ENCODE results near the gene GALNT9.

DNA sequence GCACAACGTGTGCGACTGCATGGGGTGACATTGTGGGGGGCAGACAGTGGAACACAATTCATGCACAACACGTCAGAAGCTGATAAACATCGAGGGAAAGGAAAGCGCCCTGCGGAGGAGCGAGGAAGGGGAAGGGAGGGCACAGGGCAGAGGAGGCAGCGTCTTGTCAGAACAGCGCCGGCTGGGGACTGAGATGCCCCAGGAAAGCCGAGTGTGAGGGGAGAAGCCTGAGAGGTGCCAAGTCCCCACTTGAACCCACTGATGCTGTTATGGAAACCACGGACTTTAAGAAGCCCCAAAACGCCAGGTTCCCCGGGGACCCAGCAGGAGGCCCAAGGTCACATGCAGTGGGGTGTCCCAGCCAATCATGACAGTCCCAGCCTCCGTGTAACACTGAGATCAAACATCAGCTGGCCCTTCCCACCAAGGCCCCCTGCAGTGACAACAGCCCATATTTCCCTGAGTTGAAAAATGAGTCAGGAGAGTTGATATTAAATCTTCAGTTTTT is 70.0 kb downstream of the GALNT9 start:
- TF ChIP-seq, protein P1, sequence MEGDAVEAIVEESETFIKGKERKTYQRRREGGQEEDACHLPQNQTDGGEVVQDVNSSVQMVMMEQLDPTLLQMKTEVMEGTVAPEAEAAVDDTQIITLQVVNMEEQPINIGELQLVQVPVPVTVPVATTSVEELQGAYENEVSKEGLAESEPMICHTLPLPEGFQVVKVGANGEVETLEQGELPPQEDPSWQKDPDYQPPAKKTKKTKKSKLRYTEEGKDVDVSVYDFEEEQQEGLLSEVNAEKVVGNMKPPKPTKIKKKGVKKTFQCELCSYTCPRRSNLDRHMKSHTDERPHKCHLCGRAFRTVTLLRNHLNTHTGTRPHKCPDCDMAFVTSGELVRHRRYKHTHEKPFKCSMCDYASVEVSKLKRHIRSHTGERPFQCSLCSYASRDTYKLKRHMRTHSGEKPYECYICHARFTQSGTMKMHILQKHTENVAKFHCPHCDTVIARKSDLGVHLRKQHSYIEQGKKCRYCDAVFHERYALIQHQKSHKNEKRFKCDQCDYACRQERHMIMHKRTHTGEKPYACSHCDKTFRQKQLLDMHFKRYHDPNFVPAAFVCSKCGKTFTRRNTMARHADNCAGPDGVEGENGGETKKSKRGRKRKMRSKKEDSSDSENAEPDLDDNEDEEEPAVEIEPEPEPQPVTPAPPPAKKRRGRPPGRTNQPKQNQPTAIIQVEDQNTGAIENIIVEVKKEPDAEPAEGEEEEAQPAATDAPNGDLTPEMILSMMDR (IDR thresholded peaks at IDR 0.05) = no peak
- no peak for TF ChIP-seq ZFX (IDR thresholded peaks at IDR 0.05; ENCODE audit: borderline replicate concordance)

All from 22Rv1 (cell line).